Vagina (tissue), 2 donors: ENCODE data around the gene XPNPEP1. TPM values are rescaled to one million over a fixed set of nuclear protein-coding genes. Genes with fewer than 3 reads are reported as not detected.

Experiments
- DNase-seq, 2 donors: peaks; one replicate each; pipeline ENCODE4 v3.0.0-alpha.2; 2017; ENCODE audit errors: extremely low spot score in 2 of 2
- H3K27ac ChIP-seq: fragments of 200-600 bp; sonication (generic); one replicate; pipeline ENCODE4 v1.5.1; 2019
- H3K27me3 ChIP-seq: fragments of 200-600 bp; sonication (generic); one replicate; pipeline ENCODE4 v1.5.1; 2019
- H3K36me3 ChIP-seq, 2 donors: fragments of 200-600 bp; sonication (generic); one replicate each; pipeline ENCODE4 v1.5.1; 2017 to 2019
- H3K4me1 ChIP-seq: fragments of 200-600 bp; sonication (generic); one replicate; pipeline ENCODE4 v1.5.1; 2019
- H3K4me3 ChIP-seq, 2 donors: fragments of 200-600 bp; sonication (generic); 1 replicate in 1 of 2; 2 replicates in 1 of 2; pipeline ENCODE4 v1.5.1; 2016 to 2019
- H3K9me3 ChIP-seq: fragments of 200-600 bp; sonication (generic); one replicate; pipeline ENCODE4 v1.5.1; 2019
- POLR2A ChIP-seq, 2 donors: fragments of 450-650 bp; IDR thresholded peaks; one replicate each; pipeline ENCODE4 v1.6.1; 2017; ENCODE audit warnings: antibody characterized with exemption in 2 of 2, mild to moderate bottlenecking in 2 of 2, moderate library complexity in 2 of 2
- POLR2AphosphoS5 ChIP-seq, 2 donors: sonication (generic); formaldehyde crosslinking; IDR thresholded peaks; one replicate each; pipeline ENCODE4 v1.9.0; 2017; ENCODE audit warnings: antibody characterized with exemption in 2 of 2, mild to moderate bottlenecking in 2 of 2, low read depth in 1 of 2; ENCODE audit not compliant: insufficient read depth in 1 of 2
- intact Hi-C: fragments of 100-400 bp; cut with DNase I; formaldehyde crosslinking; loops from one replicate; pipeline ENCODE4 v1.15.1; 2023
- total RNA-seq: library from RNA; depleted of rRNA; stranded (reverse); fragments of >200 nt; gene quantifications from one replicate; pipeline ENCODE4 v1.2.3, GENCODE V29; 2016
- TF ChIP-seq, protein P1 (sequence below), 3 experiments: fragments of 450-650 bp in 2 of 3; fragments of 200-600 bp in 1 of 3; sonication (generic) in 1 of 3; IDR thresholded peaks; one replicate each; pipeline ENCODE4 v1.5.1; 2017 to 2019; ENCODE audit warnings: antibody characterized with exemption in 3 of 3, mild to moderate bottlenecking in 2 of 3, moderate library complexity in 2 of 3

XPNPEP1 gene
- total RNA-seq, 1 donor from 2014 or later: 90.4 TPM

DNA sequence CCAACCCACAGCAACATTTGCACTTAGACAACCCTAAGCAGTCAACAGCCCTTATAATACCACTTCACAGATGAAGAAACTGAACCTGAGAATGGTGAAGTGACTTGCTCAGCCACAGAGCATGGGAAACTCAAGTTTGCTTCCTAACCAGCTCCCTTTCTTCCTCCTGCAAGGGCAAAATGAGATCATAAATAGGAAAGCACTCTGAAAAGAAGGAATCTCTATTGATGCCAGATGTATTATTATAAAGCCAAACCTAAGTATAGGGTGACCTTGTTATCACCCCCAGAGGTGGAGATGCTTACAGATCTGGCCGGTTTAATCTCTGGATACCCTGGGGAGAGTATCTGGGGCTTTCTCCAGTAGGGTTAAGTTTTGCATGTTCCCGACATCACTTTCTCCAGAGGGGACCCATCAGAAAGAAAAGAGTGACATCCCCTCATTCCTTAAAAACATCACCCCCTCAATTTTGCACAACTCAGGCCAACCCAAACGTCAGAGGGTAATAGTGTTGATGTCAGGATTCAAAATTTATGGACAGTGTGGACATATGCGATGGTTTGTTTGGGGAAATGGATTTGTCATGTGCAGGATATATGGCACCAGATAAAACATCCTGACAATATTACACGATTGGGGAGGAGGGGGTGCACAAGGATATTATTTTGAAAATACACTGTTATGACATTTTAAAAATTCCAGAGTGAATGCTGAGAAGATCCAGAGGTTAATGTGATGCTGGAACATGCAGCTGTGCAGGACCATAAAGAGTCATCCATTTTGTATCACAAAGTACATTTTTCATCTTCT, 24.0 kb upstream of the XPNPEP1 start:
- Histone ChIP-seq H3K27ac (no peak overlapping the region), H3K4me3 (no peak overlapping the region), H3K36me3 (no peaks in the 10 kb centered on the region), H3K9me3 (no peaks in the 10 kb centered on the region), H3K4me1 (no peaks in the 10 kb centered on the region), H3K27me3 (no peaks in the 10 kb centered on the region)
- intact Hi-C loops: no loop called here
- TF ChIP-seq, protein P1, sequence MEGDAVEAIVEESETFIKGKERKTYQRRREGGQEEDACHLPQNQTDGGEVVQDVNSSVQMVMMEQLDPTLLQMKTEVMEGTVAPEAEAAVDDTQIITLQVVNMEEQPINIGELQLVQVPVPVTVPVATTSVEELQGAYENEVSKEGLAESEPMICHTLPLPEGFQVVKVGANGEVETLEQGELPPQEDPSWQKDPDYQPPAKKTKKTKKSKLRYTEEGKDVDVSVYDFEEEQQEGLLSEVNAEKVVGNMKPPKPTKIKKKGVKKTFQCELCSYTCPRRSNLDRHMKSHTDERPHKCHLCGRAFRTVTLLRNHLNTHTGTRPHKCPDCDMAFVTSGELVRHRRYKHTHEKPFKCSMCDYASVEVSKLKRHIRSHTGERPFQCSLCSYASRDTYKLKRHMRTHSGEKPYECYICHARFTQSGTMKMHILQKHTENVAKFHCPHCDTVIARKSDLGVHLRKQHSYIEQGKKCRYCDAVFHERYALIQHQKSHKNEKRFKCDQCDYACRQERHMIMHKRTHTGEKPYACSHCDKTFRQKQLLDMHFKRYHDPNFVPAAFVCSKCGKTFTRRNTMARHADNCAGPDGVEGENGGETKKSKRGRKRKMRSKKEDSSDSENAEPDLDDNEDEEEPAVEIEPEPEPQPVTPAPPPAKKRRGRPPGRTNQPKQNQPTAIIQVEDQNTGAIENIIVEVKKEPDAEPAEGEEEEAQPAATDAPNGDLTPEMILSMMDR (IDR thresholded peaks at IDR 0.05): no peak
- TF ChIP-seq POLR2AphosphoS5 (IDR thresholded peaks at IDR 0.05; ENCODE audit: insufficient read depth in 1 of 2, low read depth in 1 of 2) (no peak), POLR2A (IDR thresholded peaks at IDR 0.05) (no peak)
- DNase-seq: no peak

DNA sequence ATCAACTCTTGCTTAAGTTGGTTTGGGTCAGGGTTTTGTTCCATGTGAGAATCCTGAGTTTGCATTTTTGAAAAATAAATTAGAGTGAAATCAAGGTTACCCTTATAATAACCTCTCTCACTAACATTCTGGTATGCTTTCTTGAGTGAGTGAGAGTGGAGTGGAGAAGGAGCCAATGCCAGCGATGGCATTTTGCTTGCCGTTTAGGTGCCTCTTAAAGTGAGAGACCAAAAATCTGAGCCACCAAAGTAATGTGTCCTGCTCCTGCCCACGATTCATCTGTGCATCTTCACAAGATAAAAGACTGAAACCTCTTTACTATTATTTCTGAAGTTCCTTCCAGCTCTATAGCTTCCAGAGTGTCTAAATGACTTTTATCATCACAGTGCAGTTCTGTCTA, 23.4 kb upstream of the XPNPEP1 start:
- Histone ChIP-seq H3K4me1 (no peaks in the 10 kb centered on the region), H3K9me3 (no peaks in the 10 kb centered on the region), H3K36me3 (no peaks in the 10 kb centered on the region), H3K27me3 (no peaks in the 10 kb centered on the region), H3K27ac (no peak overlapping the region), H3K4me3 (no peak overlapping the region)
- intact Hi-C loops: no loop called here
- TF ChIP-seq POLR2A (IDR thresholded peaks at IDR 0.05): no peak
- no peak for TF ChIP-seq POLR2AphosphoS5 (IDR thresholded peaks at IDR 0.05; ENCODE audit: insufficient read depth in 1 of 2, low read depth in 1 of 2)
- no peak for DNase-seq

DNA sequence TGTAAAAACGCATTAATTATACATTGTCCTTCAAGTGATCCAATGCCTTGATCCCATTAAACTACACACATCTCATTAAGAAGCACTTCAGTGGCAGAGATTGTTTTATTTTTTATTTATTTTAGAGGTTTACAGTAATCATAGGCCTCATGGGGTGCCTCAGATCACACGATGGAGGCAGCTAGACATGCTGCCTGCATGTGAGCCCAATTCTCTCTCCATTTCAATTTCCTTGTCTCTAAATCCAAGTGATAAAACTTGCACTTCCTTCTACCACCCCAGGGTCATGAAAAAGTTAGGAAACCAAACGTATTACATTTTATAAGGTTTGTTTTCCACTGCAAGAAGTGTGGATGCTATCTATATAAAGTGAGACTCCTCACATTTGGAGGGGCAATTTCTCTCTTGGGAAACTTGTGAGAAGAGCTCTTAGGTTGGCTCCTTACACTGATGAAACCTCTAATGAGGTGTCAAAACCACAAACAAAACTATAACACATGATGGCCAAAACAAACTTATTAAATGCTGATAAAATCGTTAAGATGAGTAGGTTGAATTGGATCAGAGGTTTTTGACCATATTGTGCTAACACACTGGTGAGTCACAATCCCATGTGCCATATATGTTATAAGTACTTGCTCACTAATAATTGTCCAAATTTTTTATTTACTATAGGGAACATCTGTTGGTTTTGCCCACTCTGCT, 22.3 kb upstream of the XPNPEP1 start:
- no peak overlapping the region for H3K4me3 ChIP-seq
- H3K4me1 ChIP-seq: no peaks in the 10 kb centered on the region
- no peak for TF ChIP-seq POLR2A (IDR thresholded peaks at IDR 0.05)
- H3K27me3 ChIP-seq: no peaks in the 10 kb centered on the region
- no peaks in the 10 kb centered on the region for H3K9me3 ChIP-seq
- no peak overlapping the region for H3K27ac ChIP-seq
- intact Hi-C loops: no loop called here
- DNase-seq: no peak
- no peaks in the 10 kb centered on the region for H3K36me3 ChIP-seq

DNA sequence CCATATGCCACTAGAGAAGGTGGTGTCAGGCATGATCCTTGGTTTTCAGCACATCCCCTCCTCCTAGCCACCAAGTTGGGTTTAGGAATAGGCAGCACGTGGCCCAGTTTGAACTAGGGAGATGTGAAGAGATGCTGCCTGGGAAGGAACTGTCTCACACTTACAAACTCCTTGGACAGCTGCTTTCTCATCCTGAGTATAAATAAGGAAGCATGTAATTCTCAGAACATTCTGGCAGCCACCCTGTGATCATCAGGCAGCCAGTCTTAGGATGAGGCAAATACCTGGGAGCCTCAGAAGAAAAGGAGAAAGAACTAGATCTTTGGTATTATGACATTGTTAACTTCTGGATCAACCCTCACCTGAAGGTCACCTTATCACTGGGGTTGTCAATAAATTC, 21.3 kb upstream of the XPNPEP1 start:
- Histone ChIP-seq H3K9me3 (no peaks in the 10 kb centered on the region), H3K27ac (no peak overlapping the region), H3K4me3 (no peak overlapping the region), H3K4me1 (no peaks in the 10 kb centered on the region), H3K27me3 (no peaks in the 10 kb centered on the region), H3K36me3 (no peaks in the 10 kb centered on the region)
- DNase-seq: no peak
- TF ChIP-seq POLR2AphosphoS5 (IDR thresholded peaks at IDR 0.05; ENCODE audit: insufficient read depth in 1 of 2, low read depth in 1 of 2): no peak
- TF ChIP-seq, protein P1 (IDR thresholded peaks at IDR 0.05): no peak
- intact Hi-C loops: no loop called here

DNA sequence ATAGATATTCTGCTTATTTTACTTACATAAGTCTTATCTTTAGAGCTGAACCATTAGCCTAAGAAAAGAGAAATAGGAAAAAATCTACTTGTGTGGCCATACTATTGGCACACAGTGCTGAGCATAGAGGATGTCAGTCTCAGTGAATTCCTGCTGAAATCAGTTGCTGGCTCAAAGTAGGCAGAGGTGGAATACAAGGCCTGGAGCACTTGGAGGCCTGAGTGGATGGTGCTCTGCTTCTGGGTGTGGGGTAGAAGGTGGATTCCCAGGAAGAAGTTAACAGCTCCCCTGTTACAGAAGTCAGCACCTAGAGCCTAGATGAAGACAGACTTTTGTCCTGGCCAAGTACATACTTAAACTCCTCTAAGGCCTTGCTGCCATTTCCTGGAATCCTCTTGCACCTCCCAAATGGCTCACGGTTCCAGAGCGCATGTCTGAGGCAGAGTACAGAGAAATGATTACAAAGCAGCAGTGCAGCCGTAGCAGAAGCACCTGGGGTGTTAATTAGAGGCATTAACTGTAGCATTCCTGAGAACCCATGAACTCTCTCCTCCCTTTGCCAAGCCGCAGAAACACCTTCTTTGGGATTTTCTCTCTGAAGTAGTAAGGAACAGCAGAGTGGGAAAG, 18.0 kb upstream of the XPNPEP1 start:
- H3K4me1 ChIP-seq: no peaks in the 10 kb centered on the region
- no peak overlapping the region for H3K27ac ChIP-seq
- no peak for DNase-seq
- H3K4me3 ChIP-seq: no peak overlapping the region
- no peaks in the 10 kb centered on the region for H3K9me3 ChIP-seq
- no peaks in the 10 kb centered on the region for H3K36me3 ChIP-seq
- H3K27me3 ChIP-seq: no peaks in the 10 kb centered on the region
- intact Hi-C loops: no loop called here
- TF ChIP-seq POLR2A (IDR thresholded peaks at IDR 0.05) (no peak), POLR2AphosphoS5 (IDR thresholded peaks at IDR 0.05; ENCODE audit: insufficient read depth in 1 of 2, low read depth in 1 of 2) (no peak)
- TF ChIP-seq, protein P1 (IDR thresholded peaks at IDR 0.05): no peak
